CD14-positive monocyte (primary cell): ENCODE data around the gene COL4A4. TPM values are rescaled to one million over a fixed set of nuclear protein-coding genes. Genes with fewer than 3 reads are reported as not detected.

Experiments
- DNase-seq, 3 donors: peaks; one replicate each; pipeline ENCODE4 v3.0.0-alpha.2; 2011 to 2022
- H2AFZ ChIP-seq: 2 replicates; pipeline ENCODE4 v1.6.0; 2012; ENCODE audit warnings: mild to moderate bottlenecking, low read depth, low read length, inconsistent platforms; ENCODE audit not compliant: insufficient read depth, poor library complexity, severe bottlenecking
- H3K27ac ChIP-seq, 2 donors: 1 replicate in 1 of 2; 2 replicates in 1 of 2; pipeline ENCODE4 v1.5.1; 2012 to 2013; ENCODE audit warnings: low read length in 2 of 2, control low read depth in 1 of 2, inconsistent platforms in 1 of 2, low read depth in 1 of 2, mild to moderate bottlenecking in 1 of 2
- H3K27me3 ChIP-seq, 2 donors: one replicate each; pipeline versions ENCODE4 v1.6.0 to v1.6.1; 2011 to 2013; ENCODE audit warnings: low read length in 2 of 2; ENCODE audit not compliant: control insufficient read depth in 2 of 2, insufficient read depth in 2 of 2
- H3K36me3 ChIP-seq, 2 donors: replicated peaks in 1 of 2; 1 replicate in 1 of 2; 2 replicates in 1 of 2; pipeline versions ENCODE4 v1.5.1 to v1.6.1; 2012 to 2013; ENCODE audit warnings: low read length in 2 of 2, control low read depth in 1 of 2, inconsistent platforms in 1 of 2, mild to moderate bottlenecking in 1 of 2; ENCODE audit not compliant: insufficient read depth in 2 of 2, control insufficient read depth in 1 of 2
- H3K4me1 ChIP-seq, 2 donors: 1 replicate in 1 of 2; 2 replicates in 1 of 2; pipeline versions ENCODE4 v1.5.1 to v1.6.1; 2012 to 2013; ENCODE audit warnings: low read length in 2 of 2, control low read depth in 1 of 2, inconsistent platforms in 1 of 2, mild to moderate bottlenecking in 1 of 2, moderate library complexity in 1 of 2; ENCODE audit not compliant: insufficient read depth in 2 of 2, control insufficient read depth in 1 of 2
- H3K4me2 ChIP-seq: replicated peaks from 2 replicates; pipeline ENCODE3; 2012; ENCODE audit warnings: low read length, moderate library complexity, mild to moderate bottlenecking; ENCODE audit not compliant: poor library complexity, severe bottlenecking; ENCODE audit errors: extremely low read depth
- H3K4me3 ChIP-seq, 3 experiments: fragments of 200-600 bp in 1 of 3; sonication (generic) in 1 of 3; replicated peaks in 1 of 3; 1 replicate in 2 of 3; 2 replicates in 1 of 3; pipeline ENCODE4 v1.5.1; 2011 to 2013; ENCODE audit warnings: low read length in 3 of 3, mild to moderate bottlenecking in 3 of 3, control low read depth in 2 of 3, low read depth in 2 of 3, inconsistent platforms in 1 of 3, moderate library complexity in 1 of 3
- H3K79me2 ChIP-seq: 2 replicates; pipeline ENCODE4 v1.6.0; 2012; ENCODE audit warnings: mild to moderate bottlenecking, control low read depth, inconsistent platforms, low read length, moderate library complexity; ENCODE audit not compliant: insufficient read depth
- H3K9ac ChIP-seq: 2 replicates; pipeline ENCODE4 v1.6.0; 2017; ENCODE audit warnings: low read length, mild to moderate bottlenecking; ENCODE audit not compliant: insufficient read depth, poor library complexity, severe bottlenecking
- H3K9me3 ChIP-seq, 2 donors: replicated peaks in 1 of 2; 1 replicate in 1 of 2; 2 replicates in 1 of 2; pipeline versions ENCODE4 v1.5.1 to v1.6.1; 2012 to 2013; ENCODE audit warnings: low read length in 2 of 2, control low read depth in 1 of 2; ENCODE audit not compliant: control insufficient read depth in 1 of 2, insufficient read depth in 1 of 2
- H4K20me1 ChIP-seq: 2 replicates; pipeline ENCODE4 v1.6.0; 2012; ENCODE audit warnings: mild to moderate bottlenecking, low read length, control low read depth, moderate library complexity; ENCODE audit not compliant: insufficient read depth
- H3K27ac Mint-ChIP-seq, 7 donors: one replicate each; pipeline ENCODE4 v1.8.0; 2020; ENCODE audit warnings: mild to moderate bottlenecking in 7 of 7, mixed read lengths in 7 of 7, moderate library complexity in 6 of 7, inconsistent platforms in 2 of 7
- H3K27me3 Mint-ChIP-seq, 3 donors: one replicate each; pipeline ENCODE4 v1.8.0; 2021 to 2022; ENCODE audit warnings: low read depth in 3 of 3, mild to moderate bottlenecking in 3 of 3, mixed read lengths in 3 of 3, moderate library complexity in 3 of 3, inconsistent platforms in 1 of 3
- H3K36me3 Mint-ChIP-seq, 2 donors: one replicate each; pipeline ENCODE4 v1.8.0; 2020; ENCODE audit warnings: mixed read lengths in 2 of 2, inconsistent platforms in 1 of 2, mild to moderate bottlenecking in 1 of 2
- H3K4me1 Mint-ChIP-seq: one replicate; pipeline ENCODE4 v1.8.0; 2020; ENCODE audit warnings: mild to moderate bottlenecking, mixed read lengths
- H3K4me3 Mint-ChIP-seq, 2 donors: one replicate each; pipeline ENCODE4 v1.8.0; 2020; ENCODE audit warnings: mild to moderate bottlenecking in 2 of 2, mixed read lengths in 2 of 2, moderate library complexity in 1 of 2
- H3K9me3 Mint-ChIP-seq, 7 donors: one replicate each; pipeline ENCODE4 v1.8.0; 2020 to 2022; ENCODE audit warnings: mixed read lengths in 7 of 7, mild to moderate bottlenecking in 6 of 7, moderate library complexity in 6 of 7, inconsistent platforms in 2 of 7
- CTCF ChIP-seq: fragments of 200-600 bp; IDR thresholded peaks from one replicate; pipeline ENCODE4 v1.8.0; 2022; ENCODE audit warnings: antibody characterized with exemption, mild to moderate bottlenecking
- WGBS: methylation state at CpG from one replicate; pipeline ENCODE4 v1.1.5; 2013; ENCODE audit warnings: missing lambda C conversion rate; ENCODE audit not compliant: insufficient coverage; 5-methylcytosine and 5-hydroxymethylcytosine counted together
- intact Hi-C, 2 donors: fragments of 100-400 bp; cut with micrococcal nuclease; formaldehyde crosslinking; loops; one replicate each; pipeline versions ENCODE4 v1.15.0 to v1.15.1; 2023
- polyA plus RNA-seq, 3 donors: library from polyadenylated mRNA; depleted of rRNA in 1 of 3; unstranded in 2 of 3; stranded (reverse) in 1 of 3; fragments of 300-500 nt in 2 of 3; fragments of >200 nt in 1 of 3; fragmentation: Illumina TruSeq in 2 of 3; gene quantifications; 1 replicate in 2 of 3; 2 replicates in 1 of 3; pipeline ENCODE4 v1.2.3, GENCODE V29; 2012 to 2021

COL4A4 gene
- polyA plus RNA-seq, 3 donors: 0.03 TPM; not detected in 2

- Mint-ChIP-seq H3K36me3 (no peaks in the 10 kb centered on the region), H3K4me1 (no peaks in the 10 kb centered on the region), H3K4me3 (no peak overlapping the region), H3K9me3 (peaks cover 0 to 5% (median 2%) of the 10 kb centered on the region in 7 donors), H3K27ac (no peak overlapping the region), H3K27me3 (peaks cover 0 to 4% (median 2%) of the 10 kb centered on the region in 3 donors)
- no peaks in the 10 kb centered on the region for H3K4me1 ChIP-seq
- no peak overlapping the region for H3K27ac ChIP-seq
- no peak overlapping the region for H2AFZ ChIP-seq
- H3K9ac ChIP-seq: no peak overlapping the region
- H3K9me3 ChIP-seq: no peaks in the 10 kb centered on the region
- no peak overlapping the region for H3K4me3 ChIP-seq
- H3K27me3 ChIP-seq: no peaks in the 10 kb centered on the region
- intact Hi-C loops: no loop called here
- H3K4me2 ChIP-seq: no peak overlapping the region
- no peaks in the 10 kb centered on the region for H3K36me3 ChIP-seq
- no peak for TF ChIP-seq CTCF
- no peak for DNase-seq
- H3K79me2 ChIP-seq: no peaks in the 10 kb centered on the region
- H4K20me1 ChIP-seq: no peaks in the 10 kb centered on the region
- WGBS: no CpG with 5 or more reads among the region's 2 CpGs
Measured at GRCh38 chr2:227150222-227150936, 13.6 kb downstream of the COL4A4 start.

GRCh38 chr2:227148106-227148505 lies 15.9 kb downstream of the COL4A4 start:
- H3K27ac ChIP-seq: no peak overlapping the region
- 100% methylated on average over 1 of the region's 2 CpGs for WGBS

More at GRCh38 chr2:227148106-227148505, 15.9 kb downstream of the COL4A4 start:
- no peaks in the 10 kb centered on the region for H3K36me3 ChIP-seq
- no peak overlapping the region for H3K4me3 Mint-ChIP-seq
- no peaks in the 10 kb centered on the region for H3K9me3 ChIP-seq
- H3K36me3 Mint-ChIP-seq: no peaks in the 10 kb centered on the region
- DNase-seq: no peak
- intact Hi-C loops: no loop called here
- H3K4me2 ChIP-seq: no peak overlapping the region
- no peaks in the 10 kb centered on the region for H4K20me1 ChIP-seq
- no peaks in the 10 kb centered on the region for H3K4me1 Mint-ChIP-seq
- H3K79me2 ChIP-seq: no peaks in the 10 kb centered on the region
- no peak overlapping the region for H3K27ac Mint-ChIP-seq
- H3K9ac ChIP-seq: no peak overlapping the region
- no peaks in the 10 kb centered on the region for H3K4me1 ChIP-seq
- no peaks in the 10 kb centered on the region for H3K27me3 ChIP-seq
- peaks cover 0 to 5% (median 0%) of the 10 kb centered on the region in 7 donors for H3K9me3 Mint-ChIP-seq
- H2AFZ ChIP-seq: no peak overlapping the region
- no peak overlapping the region for H3K4me3 ChIP-seq
- TF ChIP-seq CTCF: no peak
- peaks cover 4 to 6% (median 5%) of the 10 kb centered on the region in 3 donors for H3K27me3 Mint-ChIP-seq
